ENCODE results near the gene DDIT4.
A peak's percentile ranks its signal among the peaks of the same experiment; 100 is the strongest.
"Not testable (repeated sequence)": the region's sequence is repeated elsewhere in the genome, so short reads cannot be mapped to it uniquely, and the experiment has no call there.

DDIT4 gene

DNA sequence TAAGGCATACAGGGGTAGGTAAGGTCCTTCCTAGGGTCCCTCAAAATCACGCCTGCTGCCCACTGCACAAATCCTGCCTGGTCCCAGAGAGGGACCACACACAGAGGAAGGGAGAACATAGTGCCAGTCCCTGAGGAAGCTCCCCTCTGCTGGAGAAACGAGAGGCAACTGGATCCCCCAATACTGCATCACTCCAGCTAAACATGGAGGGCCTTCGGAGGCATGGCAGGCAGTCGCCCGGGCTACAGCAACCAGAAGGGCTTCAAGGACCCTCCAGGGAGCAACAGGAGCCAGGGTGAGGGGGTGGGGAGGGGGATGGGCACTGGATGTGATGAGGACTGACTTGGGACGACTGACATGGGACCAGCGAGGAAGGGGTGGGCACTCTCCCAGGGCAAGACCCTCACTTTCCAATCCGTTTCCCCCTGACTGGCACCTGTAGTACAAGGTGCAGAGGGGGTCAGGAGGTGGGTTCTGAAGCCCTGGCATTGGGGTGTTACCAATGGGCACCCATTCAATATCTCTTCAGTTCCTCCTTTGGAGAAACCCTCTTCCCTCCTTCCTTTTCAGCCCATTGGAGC, 21.7 kb downstream of the DDIT4 start:
- no peak for DNase-seq (ENCODE audit: low read depth in 3 of 3)

GRCh38 chr10:72296829-72297280, 23.1 kb downstream of the DDIT4 start:
- not testable (repeated sequence) for DNase-seq (ENCODE audit: low read depth in 3 of 3)

DNA sequence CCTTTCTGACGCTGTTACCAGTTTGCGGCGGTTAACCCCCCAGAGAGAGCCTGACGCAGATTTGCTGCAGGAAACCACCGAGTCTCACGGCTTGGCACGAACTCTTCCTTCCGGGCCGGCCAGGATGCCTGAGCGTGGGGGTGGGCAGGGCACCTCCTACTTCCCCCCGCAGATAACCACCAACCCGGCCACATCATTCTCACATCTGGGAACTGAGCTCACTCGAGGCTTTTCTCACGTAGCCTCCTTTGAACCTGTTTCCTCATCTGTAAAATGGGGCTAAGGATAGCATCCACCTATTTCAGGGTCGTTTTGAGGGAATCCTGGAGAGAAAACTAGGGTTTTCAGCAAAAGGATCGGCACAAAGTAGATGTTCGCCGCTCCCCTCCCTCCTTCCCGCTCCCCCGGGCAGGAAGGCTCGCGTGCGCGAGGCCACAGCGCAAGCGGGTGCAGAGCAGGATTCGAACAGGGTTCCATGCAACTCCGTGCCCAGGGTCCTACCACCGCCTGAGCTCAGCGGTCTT, 23.6 kb downstream of the DDIT4 start:
- peak; percentile 90 to 97 (median 96) for DNase-seq (ENCODE audit: low read depth in 3 of 3)

GRCh38 chr10:72297805-72298591, 24.3 kb downstream of the DDIT4 start:
- DNase-seq (ENCODE audit: low read depth in 3 of 3) = peak; percentile 94 to 96 (median 95)

DNA sequence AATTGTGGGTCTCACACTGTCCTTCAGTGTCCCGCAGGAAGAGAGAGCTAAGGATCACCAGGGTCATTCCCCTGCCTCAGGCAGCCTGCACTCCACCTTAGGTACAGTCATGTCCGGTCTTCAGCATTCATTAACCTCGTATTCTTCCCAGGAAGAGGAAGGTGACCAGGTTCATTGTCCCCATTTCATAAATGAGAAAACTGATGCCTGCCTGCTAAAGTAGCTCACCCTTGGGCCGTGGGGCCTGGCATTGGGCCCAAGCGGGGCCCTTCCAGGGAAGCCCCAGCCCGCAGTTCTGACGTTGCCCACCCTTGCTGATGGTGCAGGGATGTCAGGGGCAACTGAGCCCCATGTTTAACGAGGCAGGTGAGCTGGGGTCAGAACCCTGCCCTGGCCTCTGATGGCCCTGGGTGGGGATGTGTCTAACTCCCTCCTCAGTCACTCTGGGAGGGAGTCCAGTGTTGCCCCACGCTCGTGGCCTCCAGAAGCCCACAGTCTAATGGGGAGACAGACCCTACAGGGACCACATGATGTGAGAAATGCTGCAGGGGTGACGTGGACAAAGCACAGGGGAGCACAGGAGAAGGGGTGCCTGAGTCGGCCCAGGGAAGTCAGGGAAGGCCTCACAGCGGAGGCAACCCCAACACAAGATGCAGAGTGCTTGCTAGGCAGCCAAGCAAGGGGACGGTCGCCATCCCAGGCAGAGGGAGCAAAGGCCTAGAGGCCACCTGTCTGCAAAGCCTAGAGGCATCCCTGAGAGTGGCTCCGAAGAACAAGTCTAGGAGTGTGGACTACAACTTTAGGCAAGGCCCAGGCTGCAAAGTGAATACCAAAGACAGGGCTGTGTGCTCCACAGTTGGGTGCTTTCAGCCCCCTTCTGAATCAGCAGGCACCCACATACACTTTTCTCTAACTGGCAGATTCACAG, 25.1 kb downstream of the DDIT4 start:
- DNase-seq (ENCODE audit: low read depth in 3 of 3) = no peak

DNA sequence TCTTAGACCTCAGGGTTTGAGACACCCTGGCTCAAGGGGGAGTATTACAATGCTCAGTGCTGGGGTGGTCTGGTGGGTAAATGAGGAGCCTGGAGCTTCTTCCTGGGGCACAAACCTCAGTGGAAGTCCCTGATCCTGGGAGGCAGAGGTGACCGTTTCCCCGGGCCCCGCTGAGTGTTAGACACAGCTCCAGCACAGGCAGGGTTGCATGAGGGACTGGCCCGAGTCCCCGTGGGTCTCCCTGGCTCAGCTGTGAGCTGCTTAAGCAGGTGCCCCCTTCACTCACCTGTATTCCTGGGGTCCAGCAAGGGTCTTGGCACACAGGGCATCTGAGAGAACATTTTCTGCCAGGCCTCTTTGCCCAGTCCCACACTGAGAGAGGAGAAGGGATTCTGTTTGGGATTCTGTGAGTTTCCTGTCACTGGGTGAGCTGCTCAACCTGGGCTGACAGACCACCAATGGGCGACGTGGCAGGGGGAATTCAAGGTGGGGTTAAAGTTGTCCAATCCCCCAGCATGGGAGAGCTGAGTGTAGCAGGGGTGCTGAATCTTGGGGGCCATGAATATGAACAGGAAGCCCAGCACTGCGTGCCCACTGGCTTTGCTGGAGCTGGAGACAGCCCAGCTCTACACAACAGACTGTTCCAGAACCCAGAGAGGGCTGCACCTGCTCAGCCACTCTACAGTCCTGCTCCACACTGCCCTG, 29.9 kb downstream of the DDIT4 start:
- DNase-seq (ENCODE audit: low read depth in 3 of 3) = no peak

DNA sequence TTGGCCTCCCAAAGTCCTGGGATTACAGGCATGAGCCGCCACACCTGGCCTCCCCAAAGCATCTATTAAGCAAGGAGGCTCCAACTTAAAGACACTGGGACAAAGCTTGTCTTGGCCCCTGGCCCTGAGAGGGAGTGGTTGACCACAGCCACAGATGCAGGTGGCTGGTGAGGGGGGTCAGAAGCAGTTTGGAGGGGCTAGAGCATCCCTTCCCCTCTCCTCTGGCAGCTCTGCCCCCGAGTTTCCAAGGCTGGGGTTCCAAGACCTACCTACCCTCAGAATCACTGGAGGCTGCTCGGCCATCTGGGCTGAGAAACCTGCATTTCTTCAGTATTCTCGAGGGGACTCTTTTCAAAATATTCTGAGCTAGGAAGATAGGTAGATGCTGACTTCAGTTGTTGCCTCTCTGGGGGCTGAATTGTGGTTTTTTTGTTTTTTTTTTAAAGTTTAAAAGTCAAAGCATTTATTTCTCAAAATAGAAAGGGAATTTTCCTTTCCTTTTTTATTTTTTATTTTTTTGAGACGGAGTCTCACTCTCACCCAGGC, 32.6 kb downstream of the DDIT4 start:
- DNase-seq (ENCODE audit: low read depth in 3 of 3) = no peak

- not testable (repeated sequence) for DNase-seq (ENCODE audit: low read depth in 3 of 3)
Measured at GRCh38 chr10:72307711-72308110, 34.0 kb downstream of the DDIT4 start.

- DNase-seq (ENCODE audit: low read depth in 3 of 3) = no peak
Measured at GRCh38 chr10:72308320-72308987, 34.7 kb downstream of the DDIT4 start.

DNA sequence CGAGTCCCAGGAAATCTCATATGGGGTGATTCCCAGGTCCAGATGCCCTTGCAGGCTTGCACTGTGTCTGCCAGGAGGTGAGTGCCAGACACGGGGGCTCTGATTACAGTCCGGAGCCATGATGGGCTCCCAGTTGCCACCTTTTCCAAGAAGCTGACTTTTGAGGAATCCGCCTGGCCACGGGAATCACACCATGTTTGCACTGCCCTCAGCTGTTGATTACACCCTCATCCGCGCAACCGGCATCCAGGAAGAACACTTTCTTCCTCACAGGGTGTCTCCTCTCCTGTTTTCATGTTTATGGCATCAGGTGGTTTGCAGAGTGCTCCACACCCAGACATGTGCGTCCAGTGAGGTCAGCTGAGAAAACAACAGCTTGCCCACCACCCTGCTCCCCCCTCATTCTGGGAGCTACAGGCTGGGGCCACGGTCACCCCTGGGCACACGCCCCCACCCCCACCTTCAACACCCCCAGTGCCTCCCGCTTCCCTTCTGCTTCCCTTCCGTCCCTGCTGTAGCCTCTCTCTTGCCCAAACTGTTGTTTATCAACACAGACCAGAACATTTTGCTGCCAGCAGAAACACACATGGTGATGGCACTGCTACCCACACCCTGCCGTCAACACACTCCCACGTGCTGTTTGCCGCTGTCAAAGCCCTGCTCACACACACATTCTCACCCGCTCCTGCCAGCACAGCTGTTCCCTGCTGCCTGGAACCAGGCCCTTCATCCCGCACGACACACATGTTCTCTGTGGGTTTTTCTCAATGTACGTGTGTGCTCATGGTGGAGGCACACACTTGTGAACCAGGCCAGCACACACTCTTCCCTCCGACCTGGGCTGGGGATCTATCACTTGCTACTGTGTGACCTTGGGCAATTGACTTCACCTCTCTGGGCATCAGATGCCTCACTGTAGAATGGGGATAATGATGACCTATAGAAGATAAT, 35.8 kb downstream of the DDIT4 start:
- no peak for DNase-seq (ENCODE audit: low read depth in 3 of 3)

DNA sequence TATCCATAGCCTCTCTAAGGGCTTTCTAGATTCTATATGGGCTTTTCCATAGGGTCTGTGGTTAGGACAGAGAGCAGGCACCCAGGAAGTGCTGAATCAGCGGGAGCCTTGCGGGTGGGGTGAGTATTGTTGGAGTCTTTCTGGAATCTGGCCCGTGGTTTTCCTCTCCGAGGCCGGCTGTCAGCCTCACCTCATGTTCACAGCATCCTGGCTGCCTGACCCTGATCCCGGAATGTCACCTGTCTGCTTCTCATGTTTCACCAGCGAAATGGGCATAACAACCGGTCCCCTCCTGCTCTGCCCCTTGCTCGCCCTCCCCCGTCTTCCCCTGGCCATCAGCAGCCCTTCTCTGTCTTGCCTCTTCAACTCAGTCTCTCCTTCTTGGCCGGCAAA, 36.5 kb downstream of the DDIT4 start:
- DNase-seq (ENCODE audit: low read depth in 3 of 3) = no peak

DNA sequence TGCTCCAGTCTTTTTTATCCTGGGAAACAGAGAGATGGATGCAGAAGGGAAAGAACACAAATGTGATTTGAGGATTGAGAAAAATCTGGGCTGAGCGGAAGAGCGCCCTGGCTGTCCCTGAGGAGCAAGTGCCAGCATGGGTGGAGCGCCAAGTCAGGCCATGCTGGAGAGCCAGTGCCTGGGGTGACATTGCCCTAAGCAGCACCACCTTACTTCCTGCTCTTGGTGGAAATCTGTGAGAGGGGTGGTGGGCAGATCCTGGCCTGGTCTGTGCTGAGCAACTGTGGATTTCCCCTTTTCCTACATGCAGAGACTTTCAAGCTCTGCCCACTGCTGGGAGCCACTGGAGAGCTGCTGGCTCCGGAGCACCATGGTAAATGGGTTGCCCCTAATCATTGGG, 36.9 kb downstream of the DDIT4 start:
- no peak for DNase-seq (ENCODE audit: low read depth in 3 of 3)

DNA sequence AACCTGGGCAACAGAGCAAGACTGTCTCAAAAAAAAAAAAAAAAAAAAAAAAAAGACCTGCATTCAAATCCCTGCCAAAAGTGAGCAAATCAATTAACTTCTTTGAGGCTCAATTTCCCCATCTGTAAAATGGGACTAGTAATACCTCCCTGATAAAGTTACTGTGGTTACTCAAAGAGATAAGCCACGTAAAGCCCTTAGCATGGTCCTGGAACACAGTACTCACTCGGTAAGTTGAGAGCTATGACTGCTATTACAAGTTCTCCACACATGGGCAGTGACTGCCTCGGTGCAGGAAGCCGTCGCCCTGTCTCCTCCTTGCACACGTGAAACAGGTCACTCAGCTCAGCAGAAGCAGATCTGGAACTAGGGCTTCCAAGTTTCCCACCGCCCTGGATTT, 37.9 kb downstream of the DDIT4 start:
- no peak for DNase-seq (ENCODE audit: low read depth in 3 of 3)

DNA sequence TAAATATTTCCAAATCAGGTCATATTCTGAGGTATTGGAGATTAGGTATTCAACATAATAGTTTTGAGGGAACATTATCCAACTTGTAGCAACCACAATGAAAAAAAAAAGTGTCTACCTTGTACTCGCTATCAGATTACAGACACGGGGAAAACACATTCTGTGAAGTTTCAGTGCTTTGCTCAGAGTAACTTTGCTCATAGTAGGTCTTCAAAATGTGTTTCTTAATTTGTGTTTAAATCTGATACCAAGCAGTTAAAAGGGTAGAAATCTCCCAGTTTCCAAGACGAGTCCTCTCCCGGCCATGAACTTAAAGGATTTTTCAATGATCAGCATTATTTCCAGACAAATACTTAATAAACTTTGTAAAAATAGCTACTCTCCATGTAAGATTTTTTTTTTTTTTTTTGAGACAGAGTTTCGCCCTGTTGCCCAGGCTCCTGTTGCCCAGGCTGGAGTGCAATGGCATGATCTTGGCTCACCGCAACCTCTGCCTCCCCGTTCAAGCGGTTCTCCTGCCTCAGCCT, 39.2 kb downstream of the DDIT4 start:
- DNase-seq (ENCODE audit: low read depth in 3 of 3) = no peak

DNA sequence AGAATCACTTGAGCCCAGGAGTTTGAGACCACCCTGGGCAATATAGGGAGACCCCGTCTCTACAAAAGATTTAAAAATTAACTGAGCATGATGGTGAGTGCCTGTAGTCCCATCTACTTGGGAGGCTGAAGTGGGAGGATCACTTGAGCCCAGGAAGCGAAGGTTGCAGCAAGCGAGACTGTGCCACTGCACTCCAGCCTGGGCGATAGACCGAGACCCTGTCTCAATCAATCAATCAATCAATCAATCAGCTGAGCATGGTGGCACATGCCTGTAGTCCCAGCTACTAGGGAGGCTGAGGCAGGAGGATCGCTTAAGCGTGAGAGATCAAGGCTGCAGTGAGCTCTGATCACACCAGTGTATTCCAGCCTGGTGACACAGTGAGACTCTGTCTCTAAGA, 40.5 kb downstream of the DDIT4 start:
- DNase-seq (ENCODE audit: low read depth in 3 of 3) = no peak

GRCh38 chr10:72315054-72315453, 41.3 kb downstream of the DDIT4 start:
- no peak for DNase-seq (ENCODE audit: low read depth in 3 of 3)

GRCh38 chr10:72315611-72316385, 42.1 kb downstream of the DDIT4 start:
- no peak for DNase-seq (ENCODE audit: low read depth in 3 of 3)

- DNase-seq (ENCODE audit: low read depth in 3 of 3) = no peak
Measured at GRCh38 chr10:72316386-72316700, 42.6 kb downstream of the DDIT4 start.

Measured in stimulated activated CD4-positive, alpha-beta T cell treated with anti-CD3 and anti-CD28 coated beads, TNF-alpha, amount 100 ng/mL, for 48 hours (primary cell).